ENCODE measurements around the gene SPPL3.

SPPL3 gene

GRCh38 chr12:120719072-120719471 is 185.1 kb downstream of the SPPL3 start:
- H3K79me2 ChIP-seq (ENCODE audit: insufficient read depth, low read length) = no peaks in the 10 kb centered on the region
- H3K27me3 ChIP-seq (ENCODE audit: low read length) = no peaks in the 10 kb centered on the region
- no peaks in the 10 kb centered on the region for H3K9me2 ChIP-seq (replicated peaks; ENCODE audit: insufficient read depth, low read length)
- no peak overlapping the region for H2AFZ ChIP-seq (ENCODE audit: low read depth, low read length, severe bottlenecking)
- no peaks in the 10 kb centered on the region for H4K20me1 ChIP-seq (ENCODE audit: low read depth, low read length)
- H3K9ac ChIP-seq (ENCODE audit: low read length) = no peak overlapping the region
- no peak overlapping the region for H3K4me3 ChIP-seq (ENCODE audit: insufficient read depth, low read length, poor library complexity, severe bottlenecking)
- no peaks in the 10 kb centered on the region for H3F3A ChIP-seq (ENCODE audit: insufficient read depth)
- H3K9me3 ChIP-seq (ENCODE audit: insufficient read depth, low read length) = no peaks in the 10 kb centered on the region
- H3K36me3 ChIP-seq (ENCODE audit: low read length) = no peaks in the 10 kb centered on the region; the same call in 1 of the 2 replicates
- TF ChIP-seq EZH2phosphoT487 (conservative IDR thresholded peaks at IDR 0.05; ENCODE audit: low read length) = no peak
- TF ChIP-seq, protein P1, sequence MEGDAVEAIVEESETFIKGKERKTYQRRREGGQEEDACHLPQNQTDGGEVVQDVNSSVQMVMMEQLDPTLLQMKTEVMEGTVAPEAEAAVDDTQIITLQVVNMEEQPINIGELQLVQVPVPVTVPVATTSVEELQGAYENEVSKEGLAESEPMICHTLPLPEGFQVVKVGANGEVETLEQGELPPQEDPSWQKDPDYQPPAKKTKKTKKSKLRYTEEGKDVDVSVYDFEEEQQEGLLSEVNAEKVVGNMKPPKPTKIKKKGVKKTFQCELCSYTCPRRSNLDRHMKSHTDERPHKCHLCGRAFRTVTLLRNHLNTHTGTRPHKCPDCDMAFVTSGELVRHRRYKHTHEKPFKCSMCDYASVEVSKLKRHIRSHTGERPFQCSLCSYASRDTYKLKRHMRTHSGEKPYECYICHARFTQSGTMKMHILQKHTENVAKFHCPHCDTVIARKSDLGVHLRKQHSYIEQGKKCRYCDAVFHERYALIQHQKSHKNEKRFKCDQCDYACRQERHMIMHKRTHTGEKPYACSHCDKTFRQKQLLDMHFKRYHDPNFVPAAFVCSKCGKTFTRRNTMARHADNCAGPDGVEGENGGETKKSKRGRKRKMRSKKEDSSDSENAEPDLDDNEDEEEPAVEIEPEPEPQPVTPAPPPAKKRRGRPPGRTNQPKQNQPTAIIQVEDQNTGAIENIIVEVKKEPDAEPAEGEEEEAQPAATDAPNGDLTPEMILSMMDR (IDR thresholded peaks at IDR 0.05; ENCODE audit: insufficient read depth, low read length, poor library complexity, severe bottlenecking) = no peak
- no peak overlapping the region for H3K4me2 ChIP-seq (ENCODE audit: low read depth, low read length, poor library complexity, severe bottlenecking)
- no peak overlapping the region for H3K27ac ChIP-seq (ENCODE audit: low read depth, low read length)

GRCh38 chr12:120718055-120718454 is 186.1 kb downstream of the SPPL3 start:
- Histone ChIP-seq H3K27ac (ENCODE audit: low read depth, low read length) (no peak overlapping the region), H2AFZ (ENCODE audit: low read depth, low read length, severe bottlenecking) (no peak overlapping the region), H3K36me3 (ENCODE audit: low read length) (no peaks in the 10 kb centered on the region)

GRCh38 chr12:120713861-120714482 is 190.2 kb downstream of the SPPL3 start:
- H3K27ac ChIP-seq (ENCODE audit: low read depth, low read length) = no peak overlapping the region
- no peaks in the 10 kb centered on the region for H3K27me3 ChIP-seq (ENCODE audit: low read length)
- TF ChIP-seq, protein P1 (IDR thresholded peaks at IDR 0.05; ENCODE audit: insufficient read depth, low read length, poor library complexity, severe bottlenecking) = peak; percentile 58
- no peak for TF ChIP-seq EZH2phosphoT487 (conservative IDR thresholded peaks at IDR 0.05; ENCODE audit: low read length)
- no peaks in the 10 kb centered on the region for H3K9me2 ChIP-seq (replicated peaks; ENCODE audit: insufficient read depth, low read length)
- no peaks in the 10 kb centered on the region for H3K36me3 ChIP-seq (ENCODE audit: low read length)
- H4K20me1 ChIP-seq (ENCODE audit: low read depth, low read length) = no peaks in the 10 kb centered on the region
- no peak overlapping the region for H3K4me2 ChIP-seq (ENCODE audit: low read depth, low read length, poor library complexity, severe bottlenecking)
- H3F3A ChIP-seq (ENCODE audit: insufficient read depth) = peaks cover 12% of the 10 kb centered on the region; the same call in 1 of the 2 replicates
- no peak overlapping the region for H2AFZ ChIP-seq (ENCODE audit: low read depth, low read length, severe bottlenecking)
- no peak overlapping the region for H3K4me3 ChIP-seq (ENCODE audit: insufficient read depth, low read length, poor library complexity, severe bottlenecking)
- no peaks in the 10 kb centered on the region for H3K9me3 ChIP-seq (ENCODE audit: insufficient read depth, low read length)
- H3K79me2 ChIP-seq (ENCODE audit: insufficient read depth, low read length) = no peaks in the 10 kb centered on the region
- no peak overlapping the region for H3K9ac ChIP-seq (ENCODE audit: low read length)

More at GRCh38 chr12:120718055-120718454, 186.1 kb downstream of the SPPL3 start:
- no peak overlapping the region for H3K4me2 ChIP-seq (ENCODE audit: low read depth, low read length, poor library complexity, severe bottlenecking)
- no peaks in the 10 kb centered on the region for H3K27me3 ChIP-seq (ENCODE audit: low read length)
- TF ChIP-seq, protein P1 (IDR thresholded peaks at IDR 0.05; ENCODE audit: insufficient read depth, low read length, poor library complexity, severe bottlenecking) = no peak
- TF ChIP-seq EZH2phosphoT487 (conservative IDR thresholded peaks at IDR 0.05; ENCODE audit: low read length) = no peak
- no peaks in the 10 kb centered on the region for H4K20me1 ChIP-seq (ENCODE audit: low read depth, low read length)
- 0 out of 2 replicates have a peak, but pooled peaks cover under 1% of the 10 kb centered on the region for H3F3A ChIP-seq (ENCODE audit: insufficient read depth)
- H3K79me2 ChIP-seq (ENCODE audit: insufficient read depth, low read length) = no peaks in the 10 kb centered on the region
- H3K4me3 ChIP-seq (ENCODE audit: insufficient read depth, low read length, poor library complexity, severe bottlenecking) = no peak overlapping the region
- H3K9me2 ChIP-seq (replicated peaks; ENCODE audit: insufficient read depth, low read length) = no peaks in the 10 kb centered on the region
- no peaks in the 10 kb centered on the region for H3K9me3 ChIP-seq (ENCODE audit: insufficient read depth, low read length)
- H3K9ac ChIP-seq (ENCODE audit: low read length) = no peak overlapping the region
